Mucosa of rectum (tissue), 2 donors: Measurements from ENCODE around the gene PRODH2.

ENCODE experiments used
- H3K27ac ChIP-seq, 2 donors: one replicate each; pipeline ENCODE4 v1.7.0; 2013; ENCODE audit warnings: inconsistent platforms in 2 of 2, low read depth in 2 of 2, low read length in 2 of 2
- H3K27me3 ChIP-seq, 2 donors: one replicate each; pipeline ENCODE4 v1.7.0; 2013; ENCODE audit warnings: low read length in 2 of 2; ENCODE audit not compliant: control insufficient read depth in 2 of 2, insufficient read depth in 2 of 2
- H3K36me3 ChIP-seq, 2 donors: one replicate each; pipeline ENCODE4 v1.7.0; 2013; ENCODE audit warnings: low read length in 2 of 2; ENCODE audit not compliant: control insufficient read depth in 2 of 2, insufficient read depth in 2 of 2
- H3K4me1 ChIP-seq, 2 donors: one replicate each; pipeline ENCODE4 v1.7.0; 2013; ENCODE audit warnings: low read length in 2 of 2, mild to moderate bottlenecking in 1 of 2; ENCODE audit not compliant: control insufficient read depth in 2 of 2, insufficient read depth in 2 of 2
- H3K4me3 ChIP-seq, 2 donors: one replicate each; pipeline ENCODE4 v1.7.0; 2013; ENCODE audit warnings: low read length in 2 of 2
- H3K9ac ChIP-seq, 2 donors: one replicate each; pipeline ENCODE4 v1.7.0; 2013; ENCODE audit warnings: low read length in 2 of 2, low read depth in 1 of 2, mild to moderate bottlenecking in 1 of 2
- H3K9me3 ChIP-seq, 2 donors: one replicate each; pipeline ENCODE4 v1.7.0; 2013; ENCODE audit warnings: low read length in 2 of 2; ENCODE audit not compliant: control insufficient read depth in 2 of 2
- donor health status: healthy.
- donor health status: Normal muscosa, but diverticular disease.

The PRODH2 gene

GRCh38 chr19:35789195-35789977, 23.3 kb downstream of the PRODH2 start:
- Histone ChIP-seq H3K4me3 (no peak overlapping the region), H3K9ac (no peak overlapping the region), H3K9me3 (no peaks in the 10 kb centered on the region), H3K27me3 (no peaks in the 10 kb centered on the region), H3K4me1 (no peaks in the 10 kb centered on the region), H3K27ac (no peak overlapping the region), H3K36me3 (no peaks in the 10 kb centered on the region)

GRCh38 chr19:35788205-35788960, 24.3 kb downstream of the PRODH2 start:
- no peak overlapping the region for H3K27ac ChIP-seq
- H3K9ac ChIP-seq = no peak overlapping the region
- no peak overlapping the region for H3K4me3 ChIP-seq
- no peaks in the 10 kb centered on the region for H3K9me3 ChIP-seq
- no peaks in the 10 kb centered on the region for H3K36me3 ChIP-seq
- no peaks in the 10 kb centered on the region for H3K4me1 ChIP-seq
- H3K27me3 ChIP-seq = no peaks in the 10 kb centered on the region

- Histone ChIP-seq H3K27ac (no peak overlapping the region), H3K36me3 (no peaks in the 10 kb centered on the region), H3K4me1 (no peaks in the 10 kb centered on the region), H3K9me3 (no peaks in the 10 kb centered on the region), H3K4me3 (no peak overlapping the region), H3K27me3 (no peaks in the 10 kb centered on the region), H3K9ac (no peak overlapping the region)
These were observed 25.3 kb downstream of the PRODH2 start for GRCh38 chr19:35787227-35787799.

GRCh38 chr19:35786299-35787160, 26.1 kb downstream of the PRODH2 start:
- peaks cover 0 to under 1% of the 10 kb centered on the region in 2 donors for H3K36me3 ChIP-seq
- no peaks in the 10 kb centered on the region for H3K4me1 ChIP-seq
- H3K4me3 ChIP-seq = no peak overlapping the region
- no peaks in the 10 kb centered on the region for H3K9me3 ChIP-seq
- H3K9ac ChIP-seq = no peak overlapping the region
- no peaks in the 10 kb centered on the region for H3K27me3 ChIP-seq
- no peak overlapping the region for H3K27ac ChIP-seq

GRCh38 chr19:35785339-35785627, 27.4 kb downstream of the PRODH2 start:
- Histone ChIP-seq H3K9me3 (no peaks in the 10 kb centered on the region), H3K27ac (no peak overlapping the region), H3K27me3 (no peaks in the 10 kb centered on the region), H3K36me3 (peaks cover 0 to 3% of the 10 kb centered on the region in 2 donors), H3K9ac (no peak overlapping the region), H3K4me1 (no peaks in the 10 kb centered on the region), H3K4me3 (no peak overlapping the region)

- H3K27ac ChIP-seq = no peak overlapping the region
- H3K4me1 ChIP-seq = no peaks in the 10 kb centered on the region
- peaks cover 0 to 3% of the 10 kb centered on the region in 2 donors for H3K36me3 ChIP-seq
These were observed 27.9 kb downstream of the PRODH2 start for GRCh38 chr19:35784503-35785338.

GRCh38 chr19:35783469-35784434, 28.9 kb downstream of the PRODH2 start:
- no peak overlapping the region for H3K9ac ChIP-seq
- no peaks in the 10 kb centered on the region for H3K4me1 ChIP-seq
- H3K36me3 ChIP-seq = peaks cover 2 to 3% of the 10 kb centered on the region in 2 donors
- H3K27ac ChIP-seq = no peak overlapping the region
- no peaks in the 10 kb centered on the region for H3K9me3 ChIP-seq
- no peaks in the 10 kb centered on the region for H3K27me3 ChIP-seq
- no peak overlapping the region for H3K4me3 ChIP-seq

More at GRCh38 chr19:35784503-35785338, 27.9 kb downstream of the PRODH2 start:
- Histone ChIP-seq H3K9me3 (no peaks in the 10 kb centered on the region), H3K4me3 (no peak overlapping the region), H3K9ac (no peak overlapping the region), H3K27me3 (no peaks in the 10 kb centered on the region)

- Histone ChIP-seq H3K9me3 (no peaks in the 10 kb centered on the region), H3K4me3 (no peak overlapping the region), H3K4me1 (no peaks in the 10 kb centered on the region), H3K9ac (no peak overlapping the region), H3K27ac (no peak overlapping the region), H3K27me3 (no peaks in the 10 kb centered on the region), H3K36me3 (peaks cover 3 to 4% of the 10 kb centered on the region in 2 donors)
These were observed 30.1 kb downstream of the PRODH2 start for GRCh38 chr19:35782589-35782988.
